H1 (cell line): ENCODE measurements around the gene ACER3. TPM values are rescaled to one million over a fixed set of nuclear protein-coding genes. Genes with fewer than 3 reads are reported as not detected.

Source experiments
- CTCF ChIA-PET: fragments of 300-600 bp; sonication (Branson Sonifier 250); formaldehyde crosslinking; loops from one replicate; lab custom pipeline; 2021; ENCODE audit not compliant: partially characterized antibody; lab: Charles Lee
- POLR2A ChIA-PET: fragments of 300-600 bp; sonication (Branson Sonifier 250); formaldehyde crosslinking; loops from one replicate; lab custom pipeline; 2021; ENCODE audit warnings: inconsistent platforms; ENCODE audit not compliant: partially characterized antibody; lab: Charles Lee
- DNase-seq, 2 experiments: peaks; one replicate each; pipeline versions ENCODE4 v3.0.0 to v3.0.0-alpha.2; 2010 to 2022; ENCODE audit warnings: low spot score in 2 of 2, low read depth in 1 of 2, mixed read lengths in 1 of 2
- FAIRE-seq: peaks from 2 replicates; lab custom pipeline; 2011; peaks lifted over from hg19 to GRCh38; lab: Jason Lieb, UNC
- H2AFZ ChIP-seq: 2 replicates; pipeline ENCODE4 v1.8.1; 2012; ENCODE audit warnings: low read length, inconsistent platforms
- H2AK5ac ChIP-seq: 2 replicates; pipeline ENCODE4 v1.6.1; 2013; ENCODE audit warnings: low read depth, low read length
- H2BK120ac ChIP-seq: replicated peaks from 2 replicates; pipeline ENCODE3; 2013; ENCODE audit warnings: low read depth, low read length, inconsistent platforms
- H2BK12ac ChIP-seq: 2 replicates; pipeline ENCODE4 v1.6.1; 2013; ENCODE audit warnings: low read depth, low read length
- H2BK15ac ChIP-seq: 2 replicates; pipeline ENCODE4 v1.6.1; 2013; ENCODE audit warnings: low read length
- H2BK20ac ChIP-seq: 2 replicates; pipeline ENCODE4 v1.6.1; 2013; ENCODE audit warnings: low read length
- H2BK5ac ChIP-seq: 2 replicates; pipeline ENCODE4 v1.6.1; 2013; ENCODE audit warnings: low read depth, low read length
- H3K14ac ChIP-seq: 2 replicates; pipeline ENCODE4 v1.6.1; 2013; ENCODE audit warnings: inconsistent platforms; ENCODE audit not compliant: insufficient read length
- H3K18ac ChIP-seq: 2 replicates; pipeline ENCODE4 v1.6.1; 2013; ENCODE audit warnings: low read length; ENCODE audit errors: extremely low read depth
- H3K23ac ChIP-seq: 2 replicates; pipeline ENCODE4 v1.6.1; 2013; ENCODE audit warnings: inconsistent platforms; ENCODE audit not compliant: insufficient read length
- H3K23me2 ChIP-seq: 2 replicates; pipeline ENCODE4 v1.6.1; 2013; ENCODE audit warnings: low read depth, low read length
- H3K27ac ChIP-seq: 2 replicates; pipeline ENCODE4 v1.6.1; 2011; ENCODE audit warnings: low read depth, low read length, inconsistent platforms
- H3K27me3 ChIP-seq, 4 experiments: replicated peaks in 1 of 4; 1 replicate in 1 of 4; 2 replicates in 3 of 4; pipeline versions ENCODE4 v1.6.1 to v1.8.1; 2011 to 2013; ENCODE audit warnings: low read length in 3 of 4, mild to moderate bottlenecking in 3 of 4, inconsistent platforms in 2 of 4, mixed read lengths in 2 of 4, moderate library complexity in 1 of 4; ENCODE audit not compliant: control insufficient read depth in 3 of 4, insufficient read depth in 3 of 4; ENCODE audit errors: extremely low read depth in 1 of 4
- H3K36me3 ChIP-seq, 4 experiments: 2 replicates each; pipeline versions ENCODE4 v1.6.1 to v1.8.1; 2011 to 2013; ENCODE audit warnings: mild to moderate bottlenecking in 4 of 4, low read length in 3 of 4, moderate library complexity in 2 of 4, control low read depth in 1 of 4, inconsistent platforms in 1 of 4; ENCODE audit not compliant: insufficient read depth in 4 of 4, control insufficient read depth in 2 of 4
- H3K4ac ChIP-seq: replicated peaks from 2 replicates; pipeline ENCODE3; 2013; ENCODE audit warnings: low read length, low read depth, mixed read lengths, inconsistent platforms; ENCODE audit not compliant: insufficient read length
- H3K4me1 ChIP-seq, 4 experiments: replicated peaks in 1 of 4; 1 replicate in 1 of 4; 2 replicates in 3 of 4; pipeline versions ENCODE4 v1.6.1 to v1.8.1; 2011 to 2013; ENCODE audit warnings: low read length in 3 of 4, inconsistent platforms in 2 of 4, mixed read lengths in 1 of 4; ENCODE audit not compliant: insufficient read depth in 4 of 4, control insufficient read depth in 3 of 4
- H3K4me2 ChIP-seq, 2 experiments: 2 replicates each; pipeline versions ENCODE4 v1.6.1 to v1.8.1; 2011 to 2013; ENCODE audit warnings: low read depth in 2 of 2, low read length in 2 of 2, control low read depth in 1 of 2, inconsistent platforms in 1 of 2, mild to moderate bottlenecking in 1 of 2; ENCODE audit not compliant: insufficient read depth in 1 of 2
- H3K4me3 ChIP-seq, 4 experiments: fragments of 200-600, 300-600 bp in 1 of 4; sonication (generic), shearing (Covaris generic), sonication (Bioruptor Twin) in 1 of 4; 2 replicates each; pipeline versions ENCODE4 v1.5.1 to v1.8.1; 2011 to 2016; ENCODE audit warnings: low read length in 4 of 4, low read depth in 3 of 4, control low read depth in 2 of 4, inconsistent platforms in 2 of 4, mild to moderate bottlenecking in 2 of 4, mixed read lengths in 1 of 4, moderate library complexity in 1 of 4; ENCODE audit not compliant: insufficient read depth in 2 of 4; ENCODE audit errors: extremely low read depth in 1 of 4
- H3K56ac ChIP-seq: replicated peaks from 2 replicates; pipeline ENCODE3; 2013; ENCODE audit warnings: low read depth, mild to moderate bottlenecking, mixed read lengths, low read length, inconsistent platforms; ENCODE audit not compliant: insufficient read length
- H3K79me1 ChIP-seq: 2 replicates; pipeline ENCODE4 v1.6.1; 2013; ENCODE audit warnings: low read depth, low read length, control low read depth
- H3K79me2 ChIP-seq, 2 experiments: 2 replicates each; pipeline versions ENCODE4 v1.6.1 to v1.8.1; 2012 to 2013; ENCODE audit warnings: low read length in 2 of 2, mild to moderate bottlenecking in 2 of 2, inconsistent platforms in 1 of 2; ENCODE audit not compliant: insufficient read depth in 2 of 2, control insufficient read depth in 1 of 2
- H3K9ac ChIP-seq, 4 experiments: replicated peaks in 1 of 4; 1 replicate in 1 of 4; 2 replicates in 3 of 4; pipeline versions ENCODE4 v1.6.1 to v1.8.1; 2011 to 2013; ENCODE audit warnings: low read depth in 3 of 4, low read length in 3 of 4, control low read depth in 2 of 4, mild to moderate bottlenecking in 2 of 4, moderate library complexity in 2 of 4, inconsistent platforms in 1 of 4; ENCODE audit errors: extremely low read depth in 1 of 4
- H3K9me3 ChIP-seq, 2 experiments: 2 replicates each; pipeline versions ENCODE4 v1.6.1 to v1.8.1; 2012 to 2013; ENCODE audit warnings: mild to moderate bottlenecking in 2 of 2, moderate library complexity in 2 of 2, control low read depth in 1 of 2, inconsistent platforms in 1 of 2, low read depth in 1 of 2, low read length in 1 of 2, mixed read lengths in 1 of 2; ENCODE audit not compliant: insufficient read depth in 2 of 2
- H4K20me1 ChIP-seq, 2 experiments: replicated peaks in 1 of 2; 2 replicates each; pipeline versions ENCODE3 to v1.8.1; 2011 to 2013; ENCODE audit warnings: inconsistent platforms in 2 of 2, low read length in 2 of 2, mild to moderate bottlenecking in 1 of 2; ENCODE audit not compliant: insufficient read depth in 2 of 2, control insufficient read depth in 1 of 2
- H4K5ac ChIP-seq: 2 replicates; pipeline ENCODE4 v1.6.1; 2013; ENCODE audit warnings: low read length, low read depth, mixed read lengths, inconsistent platforms; ENCODE audit not compliant: insufficient read length
- H4K8ac ChIP-seq: 2 replicates; pipeline ENCODE4 v1.8.0; 2013; ENCODE audit warnings: mild to moderate bottlenecking, moderate library complexity, low read length, inconsistent platforms; ENCODE audit not compliant: insufficient read depth; ENCODE audit errors: extremely low read depth
- H4K91ac ChIP-seq: replicated peaks from 2 replicates; pipeline ENCODE3; 2013; ENCODE audit warnings: low read length, mixed read lengths, inconsistent platforms; ENCODE audit not compliant: insufficient read length
- GABPA ChIP-seq: IDR thresholded peaks from 2 replicates; pipeline ENCODE4 v1.6.1; 2011; ENCODE audit warnings: mild to moderate bottlenecking, low read length, moderate library complexity, borderline replicate concordance; ENCODE audit not compliant: insufficient read depth
- HDAC6 ChIP-seq: IDR thresholded peaks from one replicate; pipeline ENCODE4 v1.7.1; 2012; ENCODE audit warnings: low read depth, mild to moderate bottlenecking, inconsistent platforms, low read length, moderate library complexity
- JUN ChIP-seq: IDR thresholded peaks from 2 replicates; pipeline ENCODE4 v1.6.1; 2011; ENCODE audit warnings: low read depth, mild to moderate bottlenecking, improper control_type of control experiment, low read length
- JUND ChIP-seq: IDR thresholded peaks from 2 replicates; pipeline ENCODE4 v1.6.1; 2011; ENCODE audit warnings: mild to moderate bottlenecking, improper control_type of control experiment, low read length
- SAP30 ChIP-seq: fragments of 300-600 bp; sonication (generic); IDR thresholded peaks from 2 replicates; pipeline ENCODE4 v1.7.1; 2012; ENCODE audit warnings: low read length, moderate library complexity, mild to moderate bottlenecking, inconsistent platforms; ENCODE audit not compliant: insufficient read depth, insufficient replicate concordance
- SIN3A ChIP-seq, 2 experiments: IDR thresholded peaks in 1 of 2; conservative IDR thresholded peaks in 1 of 2; 2 replicates each; pipeline ENCODE4 v1.6.1; 2011 to 2012; ENCODE audit warnings: low read length in 2 of 2, improper control_type of control experiment in 1 of 2, low read depth in 1 of 2, mild to moderate bottlenecking in 1 of 2
- TAF1 ChIP-seq: IDR thresholded peaks from 2 replicates; pipeline ENCODE4 v1.6.1; 2011; ENCODE audit warnings: mild to moderate bottlenecking, low read depth, low read length
- TEAD4 ChIP-seq: IDR thresholded peaks from 2 replicates; pipeline ENCODE4 v1.6.1; 2012; ENCODE audit warnings: low read depth, low read length, inconsistent platforms, mixed read lengths
- ZNF274 ChIP-seq: IDR thresholded peaks from 2 replicates; pipeline ENCODE4 v1.7.0; 2012; ENCODE audit warnings: low read length, borderline replicate concordance; ENCODE audit errors: extremely low read depth
- WGBS, 2 experiments: shearing (Covaris generic) in 1 of 2; methylation state at CpG; one replicate each; pipeline versions ENCODE4 v1.1.6 to v1.1.7; 2013 to 2015; ENCODE audit warnings: low lambda C conversion rate in 2 of 2, mixed read lengths in 2 of 2, inconsistent platforms in 1 of 2, low coverage in 1 of 2, missing lambda C conversion rate in 1 of 2; ENCODE audit not compliant: insufficient replicate concordance in 2 of 2, insufficient coverage in 1 of 2, insufficient read length in 1 of 2; ENCODE audit errors: extremely low coverage in 1 of 2, missing lambda C conversion rate in 1 of 2; 5-methylcytosine and 5-hydroxymethylcytosine counted together
- polyA plus RNA-seq, 7 experiments: library from polyadenylated mRNA; depleted of rRNA in 3 of 7; stranded (reverse) in 5 of 7; unstranded in 2 of 7; fragments of >200 nt in 5 of 7; fragments of 200-250 nt in 2 of 7; gene quantifications; 1 replicate in 5 of 7; 2 replicates in 1 of 7; 4 replicates in 1 of 7; pipeline versions ENCODE4 v1.2.1 to v1.2.3, GENCODE V29; 2011 to 2013; ENCODE audit warnings: missing spikeins in 2 of 7, mixed read lengths in 2 of 7
- total RNA-seq: library from RNA; stranded (reverse); fragmentation: NEBNext Ultra II Directional; extraction: Animal tissue kit (Norgen Biotek cat#: 25700); gene quantifications from 2 replicates; pipeline ENCODE4 v1.2.1, GENCODE V29; 2021
- TF ChIP-seq, protein P1 (sequence below): IDR thresholded peaks from 2 replicates; pipeline ENCODE4 v1.6.1; 2012; ENCODE audit warnings: inconsistent platforms

ACER3 gene
- total and polyA plus RNA-seq, 2 of the 8 experiments (the other 6 are each of a cell fraction or from before 2014, with no cell fraction given) = 5.7 to 16.2 TPM

GRCh38 chr11:77026743-77027142 is 166.0 kb downstream of the ACER3 start:
- H4K8ac ChIP-seq = no peak overlapping the region
- H3K23ac ChIP-seq = no peak overlapping the region
- no peak overlapping the region for H3K9ac ChIP-seq
- H3K56ac ChIP-seq = no peak overlapping the region
- no peak overlapping the region for H3K4me3 ChIP-seq
- H2BK120ac ChIP-seq = no peak overlapping the region
- H3K18ac ChIP-seq = no peak overlapping the region
- H3K4me2 ChIP-seq = no peak overlapping the region
- peaks cover 0 to 2% (median 0%) of the 10 kb centered on the region in 4 experiments; a peak in 4 of 7 replicates for H3K4me1 ChIP-seq
- 84% methylated on average over 2 of the region's 2 CpGs; no CpG with 5 or more reads in 1 of the 2 experiments for WGBS, 2 experiments
- DNase-seq = no peak
- ChIA-PET POLR2A (interaction anchor here (0.8 kb wide), 1 partner anchor 68 kb away, joined by 3 read pairs; no protein-coding TSS in a partner anchor), CTCF (interaction anchor here (0.6 to 4.6 kb wide), 4 partner anchors 8 to 107 kb away, joined by 3 to 27 read pairs (median 3); no protein-coding TSS in a partner anchor)
- H3K27ac ChIP-seq = no peak overlapping the region
- no peaks in the 10 kb centered on the region for H4K20me1 ChIP-seq
- H3K9me3 ChIP-seq = no peaks in the 10 kb centered on the region
- no peak overlapping the region for H2BK15ac ChIP-seq
- no peak overlapping the region for H3K4ac ChIP-seq
- H3K14ac ChIP-seq = no peak overlapping the region
- H2AK5ac ChIP-seq = no peak overlapping the region
- no peak overlapping the region for H2BK12ac ChIP-seq
- H3K27me3 ChIP-seq = 0 out of 7 replicates have a peak, but pooled peaks cover 0 to 2% (median 0%) of the 10 kb centered on the region in 4 experiments
- H3K79me1 ChIP-seq = no peaks in the 10 kb centered on the region
- no peak overlapping the region for H2BK5ac ChIP-seq
- H4K91ac ChIP-seq = no peak overlapping the region
- H3K36me3 ChIP-seq = no peaks in the 10 kb centered on the region
- no peaks in the 10 kb centered on the region for H3K79me2 ChIP-seq
- H2AFZ ChIP-seq = no peak overlapping the region
- H3K23me2 ChIP-seq = no peaks in the 10 kb centered on the region
- FAIRE-seq = no peak
- H2BK20ac ChIP-seq = no peak overlapping the region
- TF ChIP-seq GABPA (no peak), TEAD4 (no peak), JUND (no peak), JUN (no peak), TAF1 (no peak), ZNF274 (no peak), HDAC6 (no peak), SAP30 (no peak), SIN3A (conservative IDR thresholded peaks at IDR 0.05 in 1 of 2, IDR thresholded peaks at IDR 0.05 in 1 of 2; ENCODE audit: low read depth in 1 of 2, low read length in 2 of 2) (no peak)
- TF ChIP-seq, protein P1, sequence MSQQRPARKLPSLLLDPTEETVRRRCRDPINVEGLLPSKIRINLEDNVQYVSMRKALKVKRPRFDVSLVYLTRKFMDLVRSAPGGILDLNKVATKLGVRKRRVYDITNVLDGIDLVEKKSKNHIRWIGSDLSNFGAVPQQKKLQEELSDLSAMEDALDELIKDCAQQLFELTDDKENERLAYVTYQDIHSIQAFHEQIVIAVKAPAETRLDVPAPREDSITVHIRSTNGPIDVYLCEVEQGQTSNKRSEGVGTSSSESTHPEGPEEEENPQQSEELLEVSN = no peak
- no peak overlapping the region for H4K5ac ChIP-seq
